ENCODE measurements around the gene ELF2.
"Not testable (repeated sequence)": the region's sequence is repeated elsewhere in the genome, so short reads cannot be mapped to it uniquely, and the experiment has no call there.

The ELF2 gene

GRCh38 chr4:139177049-139177868, at the start of gene ELF2:
ELF2 (minus strand) TSS chr4:139177218; CDS start chr4:139137701, 39,517 bp downstream.
- ATAC-seq (peak; percentile 45), DNase-seq (peak; percentile 73)
- Mint-ChIP-seq H3K27me3 (peaks cover 25% of the 10 kb centered on the region), H3K9me3 (no peaks in the 10 kb centered on the region), H3K4me1 (peaks cover 19% of the 10 kb centered on the region), H3K27ac (peak within 1 kb of the TSS; percentile 72), H3K4me3 (peak within 1 kb of the TSS; percentile 79), H3K36me3 (ENCODE audit: low read depth) (no peaks in the 10 kb centered on the region)

- no peak overlapping the region for H3K4me3 Mint-ChIP-seq
- H3K9me3 Mint-ChIP-seq: no peaks in the 10 kb centered on the region
- no peak overlapping the region for H3K27ac Mint-ChIP-seq
- H3K4me1 Mint-ChIP-seq: peaks cover 12% of the 10 kb centered on the region
- ATAC-seq (peak; percentile 82), DNase-seq (no peak)
- no peaks in the 10 kb centered on the region for H3K36me3 Mint-ChIP-seq (ENCODE audit: low read depth)
- H3K27me3 Mint-ChIP-seq: no peaks in the 10 kb centered on the region
Observed at GRCh38 chr4:139223682-139224317, 46.8 kb upstream of the ELF2 start.

- Mint-ChIP-seq H3K27me3 (no peaks in the 10 kb centered on the region), H3K36me3 (ENCODE audit: low read depth) (no peaks in the 10 kb centered on the region), H3K4me3 (no peak overlapping the region), H3K4me1 (peaks cover 12% of the 10 kb centered on the region), H3K9me3 (no peaks in the 10 kb centered on the region), H3K27ac (no peak overlapping the region)
- no peak for DNase-seq
- no peak for ATAC-seq
Observed at GRCh38 chr4:139222215-139222614, 45.2 kb upstream of the ELF2 start.

- no peak for ATAC-seq
- H3K4me1 Mint-ChIP-seq: peaks cover 12% of the 10 kb centered on the region
- H3K4me3 Mint-ChIP-seq: no peak overlapping the region
- no peaks in the 10 kb centered on the region for H3K27me3 Mint-ChIP-seq
- DNase-seq: no peak
- no peaks in the 10 kb centered on the region for H3K36me3 Mint-ChIP-seq (ENCODE audit: low read depth)
- H3K9me3 Mint-ChIP-seq: no peaks in the 10 kb centered on the region
- no peak overlapping the region for H3K27ac Mint-ChIP-seq
Observed at GRCh38 chr4:139221687-139222086, 44.7 kb upstream of the ELF2 start.

- ATAC-seq (no peak), DNase-seq (no peak)
- H3K9me3 Mint-ChIP-seq: no peaks in the 10 kb centered on the region
- no peak overlapping the region for H3K27ac Mint-ChIP-seq
- no peaks in the 10 kb centered on the region for H3K27me3 Mint-ChIP-seq
- H3K4me3 Mint-ChIP-seq: no peak overlapping the region
- peaks cover 12% of the 10 kb centered on the region for H3K4me1 Mint-ChIP-seq
- no peaks in the 10 kb centered on the region for H3K36me3 Mint-ChIP-seq (ENCODE audit: low read depth)
Observed at GRCh38 chr4:139219450-139220055, 42.5 kb upstream of the ELF2 start.

- no peak overlapping the region for H3K27ac Mint-ChIP-seq
- H3K36me3 Mint-ChIP-seq (ENCODE audit: low read depth): no peaks in the 10 kb centered on the region
- H3K4me3 Mint-ChIP-seq: no peak overlapping the region
- peaks cover 7% of the 10 kb centered on the region for H3K4me1 Mint-ChIP-seq
- DNase-seq (no peak), ATAC-seq (no peak)
- no peaks in the 10 kb centered on the region for H3K27me3 Mint-ChIP-seq
- H3K9me3 Mint-ChIP-seq: no peaks in the 10 kb centered on the region
Observed at GRCh38 chr4:139214039-139214534, 37.1 kb upstream of the ELF2 start.

- H3K27me3 Mint-ChIP-seq; H3K9me3 Mint-ChIP-seq; H3K4me1 Mint-ChIP-seq; DNase-seq; H3K27ac Mint-ChIP-seq; H3K4me3 Mint-ChIP-seq; ATAC-seq; H3K36me3 Mint-ChIP-seq (ENCODE audit: low read depth): not testable (repeated sequence)
Observed at GRCh38 chr4:139213633-139214032, 36.6 kb upstream of the ELF2 start.

GRCh38 chr4:139212900-139213299, 35.9 kb upstream of the ELF2 start:
- H3K27me3 Mint-ChIP-seq: no peaks in the 10 kb centered on the region
- H3K36me3 Mint-ChIP-seq (ENCODE audit: low read depth): no peaks in the 10 kb centered on the region
- ATAC-seq: no peak
- H3K4me3 Mint-ChIP-seq: no peak overlapping the region
- no peak overlapping the region for H3K27ac Mint-ChIP-seq
- DNase-seq: no peak
- H3K4me1 Mint-ChIP-seq: peaks cover 12% of the 10 kb centered on the region
- H3K9me3 Mint-ChIP-seq: no peaks in the 10 kb centered on the region

GRCh38 chr4:139210486-139210885, 33.5 kb upstream of the ELF2 start:
- no peaks in the 10 kb centered on the region for H3K9me3 Mint-ChIP-seq
- no peak overlapping the region for H3K4me3 Mint-ChIP-seq
- no peaks in the 10 kb centered on the region for H3K36me3 Mint-ChIP-seq (ENCODE audit: low read depth)
- H3K27me3 Mint-ChIP-seq: no peaks in the 10 kb centered on the region
- H3K4me1 Mint-ChIP-seq: peaks cover 14% of the 10 kb centered on the region
- no peak for ATAC-seq
- H3K27ac Mint-ChIP-seq: no peak overlapping the region
- no peak for DNase-seq

- H3K36me3 Mint-ChIP-seq (ENCODE audit: low read depth): no peaks in the 10 kb centered on the region
- no peak for ATAC-seq
- DNase-seq: no peak
- H3K4me1 Mint-ChIP-seq: peaks cover 14% of the 10 kb centered on the region
- no peak overlapping the region for H3K4me3 Mint-ChIP-seq
- H3K27ac Mint-ChIP-seq: no peak overlapping the region
- no peaks in the 10 kb centered on the region for H3K9me3 Mint-ChIP-seq
- no peaks in the 10 kb centered on the region for H3K27me3 Mint-ChIP-seq
Observed at GRCh38 chr4:139209470-139210063, 32.5 kb upstream of the ELF2 start.

GRCh38 chr4:139208404-139208945, 31.5 kb upstream of the ELF2 start:
- DNase-seq (no peak), ATAC-seq (no peak)
- peaks cover 8% of the 10 kb centered on the region for H3K4me1 Mint-ChIP-seq
- H3K9me3 Mint-ChIP-seq: no peaks in the 10 kb centered on the region
- no peaks in the 10 kb centered on the region for H3K27me3 Mint-ChIP-seq
- H3K4me3 Mint-ChIP-seq: no peak overlapping the region
- no peak overlapping the region for H3K27ac Mint-ChIP-seq
- H3K36me3 Mint-ChIP-seq (ENCODE audit: low read depth): no peaks in the 10 kb centered on the region

- H3K36me3 Mint-ChIP-seq (ENCODE audit: low read depth): no peaks in the 10 kb centered on the region
- H3K4me1 Mint-ChIP-seq: peaks cover 8% of the 10 kb centered on the region
- ATAC-seq (no peak), DNase-seq (no peak)
- no peak overlapping the region for H3K27ac Mint-ChIP-seq
- no peaks in the 10 kb centered on the region for H3K9me3 Mint-ChIP-seq
- H3K27me3 Mint-ChIP-seq: no peaks in the 10 kb centered on the region
- no peak overlapping the region for H3K4me3 Mint-ChIP-seq
Observed at GRCh38 chr4:139207873-139208403, 30.9 kb upstream of the ELF2 start.

- Mint-ChIP-seq H3K9me3 (no peaks in the 10 kb centered on the region), H3K27me3 (no peaks in the 10 kb centered on the region), H3K27ac (no peak overlapping the region), H3K36me3 (ENCODE audit: low read depth) (no peaks in the 10 kb centered on the region), H3K4me3 (no peak overlapping the region), H3K4me1 (peaks cover 8% of the 10 kb centered on the region)
- ATAC-seq (no peak), DNase-seq (no peak)
Observed at GRCh38 chr4:139207247-139207646, 30.2 kb upstream of the ELF2 start.

- Mint-ChIP-seq H3K4me3 (no peak overlapping the region), H3K9me3 (no peaks in the 10 kb centered on the region), H3K27ac (no peak overlapping the region), H3K36me3 (ENCODE audit: low read depth) (no peaks in the 10 kb centered on the region), H3K27me3 (peaks cover 4% of the 10 kb centered on the region), H3K4me1 (peaks cover 2% of the 10 kb centered on the region)
- no peak for ATAC-seq
- no peak for DNase-seq
Observed at GRCh38 chr4:139202991-139203390, 26.0 kb upstream of the ELF2 start.

Measured in activated naive CD8-positive, alpha-beta T cell treated with anti-CD3 and anti-CD28 coated beads, Interleukin-2, amount 50 U/mL, for 24 hours (primary cell).